Loucy (cell line): ENCODE results near the gene ARHGAP25.

Experiments
- CTCF ChIP-seq: fragments of 200-600 bp; sonication (generic); conservative IDR thresholded peaks from 2 replicates; pipeline ENCODE4 v1.5.1; 2014; ENCODE audit warnings: mild to moderate bottlenecking, antibody characterized with exemption, low read length
- EZH2phosphoT487 ChIP-seq: fragments of 200-600 bp; IDR thresholded peaks from 2 replicates; pipeline ENCODE4 v1.6.1; 2018; ENCODE audit warnings: antibody characterized with exemption, mild to moderate bottlenecking, moderate library complexity, borderline replicate concordance

GRCh38 chr2:68710336-68710735 is 24.3 kb upstream of the ARHGAP25 start:
- TF ChIP-seq CTCF, result no peak
- TF ChIP-seq EZH2phosphoT487, result no peak
